ENCODE measurements around the gene PROX2.

DNA sequence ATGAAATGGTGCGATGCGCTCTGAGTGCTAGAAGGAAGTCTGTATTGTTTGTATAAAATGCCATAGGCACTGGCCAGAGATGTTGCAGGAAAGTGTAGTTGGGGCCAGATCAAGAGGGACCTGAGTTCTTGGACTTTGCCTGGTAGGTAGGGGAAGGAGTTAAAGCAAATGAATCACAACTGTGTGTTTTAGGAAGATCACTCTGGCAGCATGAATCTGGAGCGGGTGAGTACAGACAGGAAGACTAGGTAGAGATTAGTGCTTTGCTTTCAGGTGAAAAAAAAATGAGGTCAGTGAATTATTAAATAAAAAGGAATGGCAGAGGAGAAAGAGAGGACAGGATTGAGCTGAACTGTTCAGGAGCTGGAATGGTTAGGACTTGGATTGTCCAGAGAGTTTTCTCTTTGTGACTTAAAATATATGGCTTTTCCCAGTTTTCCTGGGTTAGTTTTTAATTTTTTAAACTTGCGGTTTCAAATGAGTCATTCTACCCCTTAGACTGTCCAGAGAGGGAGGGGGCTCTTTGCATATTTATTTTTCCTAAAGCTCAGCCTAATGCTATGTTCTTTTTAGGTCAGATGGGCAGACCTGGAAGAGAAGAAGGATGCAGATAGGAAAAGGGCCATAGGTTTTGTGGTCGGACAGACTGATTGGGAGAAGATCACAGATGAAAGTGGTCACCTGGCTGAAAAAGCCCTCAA, 41.1 kb downstream of the PROX2 start:
- TF ChIP-seq, protein P1, sequence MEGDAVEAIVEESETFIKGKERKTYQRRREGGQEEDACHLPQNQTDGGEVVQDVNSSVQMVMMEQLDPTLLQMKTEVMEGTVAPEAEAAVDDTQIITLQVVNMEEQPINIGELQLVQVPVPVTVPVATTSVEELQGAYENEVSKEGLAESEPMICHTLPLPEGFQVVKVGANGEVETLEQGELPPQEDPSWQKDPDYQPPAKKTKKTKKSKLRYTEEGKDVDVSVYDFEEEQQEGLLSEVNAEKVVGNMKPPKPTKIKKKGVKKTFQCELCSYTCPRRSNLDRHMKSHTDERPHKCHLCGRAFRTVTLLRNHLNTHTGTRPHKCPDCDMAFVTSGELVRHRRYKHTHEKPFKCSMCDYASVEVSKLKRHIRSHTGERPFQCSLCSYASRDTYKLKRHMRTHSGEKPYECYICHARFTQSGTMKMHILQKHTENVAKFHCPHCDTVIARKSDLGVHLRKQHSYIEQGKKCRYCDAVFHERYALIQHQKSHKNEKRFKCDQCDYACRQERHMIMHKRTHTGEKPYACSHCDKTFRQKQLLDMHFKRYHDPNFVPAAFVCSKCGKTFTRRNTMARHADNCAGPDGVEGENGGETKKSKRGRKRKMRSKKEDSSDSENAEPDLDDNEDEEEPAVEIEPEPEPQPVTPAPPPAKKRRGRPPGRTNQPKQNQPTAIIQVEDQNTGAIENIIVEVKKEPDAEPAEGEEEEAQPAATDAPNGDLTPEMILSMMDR (IDR thresholded peaks at IDR 0.05) = no peak
- no peak for TF ChIP-seq POLR2A (IDR thresholded peaks at IDR 0.05)

Data from ovary (tissue), 3 donors.